K562 (cell line): ENCODE data around the gene DDAH1. TPM values are rescaled to one million over a fixed set of nuclear protein-coding genes. Genes with fewer than 3 reads are reported as not detected.

ENCODE experiments used
- ATAC-seq: fragments of 200-7000 bp; cut with Tn5 transposase; 3 replicates; pipeline ENCODE4 v1.9.1; 2020; ENCODE audit warnings: moderate library complexity
- BruUV-seq: library from RNA; stranded (reverse); fragments of 400-500 nt; replicated peaks from 2 replicates; lab custom pipeline; 2021; lab: Mats Ljungman, UMichigan
- CTCF ChIA-PET: fragments of 300-600 bp; formaldehyde crosslinking; extraction: SDS; loops from one replicate; lab custom pipeline; 2021; ENCODE audit warnings: low intra/inter-chr PET ratio; lab: Yijun Ruan, JAX
- POLR2A ChIA-PET: fragments of 300-600, 350-650 bp; sonication (Branson Sonifier 250); formaldehyde crosslinking; extraction: SDS; loops from one replicate; lab custom pipeline; 2021; ENCODE audit warnings: antibody characterized with exemption, inconsistent platforms; lab: Yijun Ruan, JAX
- DNase-seq, 4 experiments: peaks; one replicate each; pipeline versions ENCODE4 v3.0.0 to v3.0.0-alpha.2; 2011 to 2018; ENCODE audit warnings: low spot score in 3 of 4, mixed read lengths in 3 of 4; ENCODE audit errors: extremely low read depth in 1 of 4
- FAIRE-seq: peaks from 2 replicates; lab custom pipeline; 2011; peaks lifted over from hg19 to GRCh38; lab: Jason Lieb, UNC
- H2AFZ ChIP-seq: 2 replicates; pipeline ENCODE4 v1.6.0; 2011; ENCODE audit warnings: low read depth, low read length, control low read depth, inconsistent platforms
- H3K27ac ChIP-seq: fragments of 200-600 bp; 3 replicates; pipeline ENCODE4 v1.8.0; 2011; ENCODE audit warnings: low read depth, mild to moderate bottlenecking, control low read depth, inconsistent platforms, low read length, moderate library complexity, mixed read lengths; ENCODE audit errors: extremely low read depth
- H3K27me3 ChIP-seq, 2 experiments: fragments of 300-600 bp in 1 of 2; 2 replicates in 1 of 2; 3 replicates in 1 of 2; pipeline versions ENCODE4 v1.6.0 to v1.8.0; 2011; ENCODE audit warnings: inconsistent platforms in 2 of 2, low read length in 2 of 2, mild to moderate bottlenecking in 1 of 2, mixed read lengths in 1 of 2, moderate library complexity in 1 of 2; ENCODE audit not compliant: control insufficient read depth in 2 of 2, insufficient read depth in 2 of 2
- H3K36me3 ChIP-seq: fragments of 300-600 bp; 3 replicates; pipeline ENCODE4 v1.8.0; 2011; ENCODE audit warnings: mild to moderate bottlenecking, low read length, inconsistent platforms; ENCODE audit not compliant: control insufficient read depth, insufficient read depth
- H3K4me1 ChIP-seq, 2 experiments: fragments of 200-600 bp in 1 of 2; replicated peaks in 1 of 2; 2 replicates in 1 of 2; 3 replicates in 1 of 2; pipeline versions ENCODE4 v1.5.1 to v1.8.0; 2011; ENCODE audit warnings: inconsistent platforms in 2 of 2, low read length in 2 of 2, mild to moderate bottlenecking in 1 of 2, mixed read lengths in 1 of 2, moderate library complexity in 1 of 2; ENCODE audit not compliant: control insufficient read depth in 2 of 2, insufficient read depth in 2 of 2
- H3K4me2 ChIP-seq: 2 replicates; pipeline ENCODE4 v1.6.1; 2011; ENCODE audit warnings: low read length, control low read depth, inconsistent platforms, mixed read lengths; ENCODE audit not compliant: insufficient read depth
- H3K4me3 ChIP-seq: fragments of 200-600 bp; sonication (generic), shearing (Covaris generic); 2 replicates; pipeline ENCODE4 v1.5.1; 2016; ENCODE audit warnings: control low read depth, inconsistent platforms
- H3K79me2 ChIP-seq: fragments of 200-600 bp; 3 replicates; pipeline ENCODE4 v1.8.0; 2011; ENCODE audit warnings: low read length, inconsistent platforms; ENCODE audit not compliant: control insufficient read depth, insufficient read depth
- H3K9ac ChIP-seq, 2 experiments: 2 replicates each; pipeline versions ENCODE4 v1.6.0 to v1.6.1; 2011; ENCODE audit warnings: low read depth in 2 of 2, low read length in 2 of 2, control low read depth in 1 of 2, inconsistent platforms in 1 of 2, mild to moderate bottlenecking in 1 of 2, mixed read lengths in 1 of 2; ENCODE audit not compliant: insufficient read depth in 1 of 2
- H3K9me1 ChIP-seq: one replicate; pipeline ENCODE4 v1.6.0; 2011; ENCODE audit warnings: inconsistent platforms, mild to moderate bottlenecking, low read length, moderate library complexity; ENCODE audit not compliant: control insufficient read depth, insufficient read depth
- H3K9me3 ChIP-seq: replicated peaks from 2 replicates; pipeline ENCODE4 v1.5.1; 2011; ENCODE audit warnings: low read depth, low read length, inconsistent platforms; ENCODE audit not compliant: control insufficient read depth, insufficient read depth
- H4K20me1 ChIP-seq: replicated peaks from 2 replicates; pipeline ENCODE4 v1.6.1; 2011; ENCODE audit warnings: low read length, inconsistent platforms, mixed read lengths; ENCODE audit not compliant: control insufficient read depth, insufficient read depth
- BHLHE40 ChIP-seq: IDR thresholded peaks from 2 replicates; pipeline ENCODE4 v1.6.1; 2011; ENCODE audit warnings: low read length, improper control_type of control experiment
- DPF2 ChIP-seq: fragments of 450-650 bp; IDR thresholded peaks from 2 replicates; pipeline ENCODE4 v1.6.1; 2016
- ELF4 ChIP-seq: fragments of 450-650 bp; formaldehyde crosslinking; IDR thresholded peaks from 2 replicates; pipeline ENCODE4 v1.4.0; 2022; ENCODE audit warnings: missing genetic modification characterization
- ESRRB ChIP-seq: fragments of 250-450 bp; sonication (Bioruptor Pico); IDR thresholded peaks from 2 replicates; pipeline ENCODE4 v1.5.0; 2020; ENCODE audit warnings: mild to moderate bottlenecking, moderate library complexity, borderline replicate concordance
- HDAC2 ChIP-seq: fragments of 450-650 bp; IDR thresholded peaks from 2 replicates; pipeline ENCODE4 v1.6.1; 2016; ENCODE audit warnings: mild to moderate bottlenecking
- HNRNPLL ChIP-seq: fragments of 200-400 bp; formaldehyde crosslinking; IDR thresholded peaks from 2 replicates; pipeline ENCODE4 v1.6.1; 2017; ENCODE audit warnings: low read length, low read depth, mild to moderate bottlenecking; ENCODE audit not compliant: poor library complexity, severe bottlenecking
- MAFG ChIP-seq: fragments of 450-650 bp; conservative IDR thresholded peaks from 2 replicates; pipeline ENCODE4 v1.6.1; 2016; ENCODE audit warnings: missing genetic modification characterization, missing compliant biosample characterization
- NFRKB ChIP-seq: fragments of 450-650 bp; IDR thresholded peaks from 2 replicates; pipeline ENCODE4 v1.6.1; 2016; ENCODE audit warnings: low read depth
- RBFOX2 ChIP-seq: fragments of 200-400 bp; formaldehyde crosslinking; IDR thresholded peaks from 2 replicates; pipeline ENCODE4 v1.6.1; 2017; ENCODE audit warnings: low read depth, mild to moderate bottlenecking, low read length, moderate library complexity
- RFX7 ChIP-seq: fragments of 250-450 bp; sonication (Bioruptor Pico); IDR thresholded peaks from 2 replicates; pipeline ENCODE4 v1.5.1; 2021; ENCODE audit warnings: mild to moderate bottlenecking
- SIN3B ChIP-seq: fragments of 450-650 bp; IDR thresholded peaks from 2 replicates; pipeline ENCODE4 v1.6.1; 2017; ENCODE audit warnings: low read depth, mild to moderate bottlenecking, moderate library complexity
- TRIM24 ChIP-seq, 2 experiments: fragments of 450-650 bp; IDR thresholded peaks; 2 replicates each; pipeline ENCODE4 v1.6.1; 2016
- WHSC1 ChIP-seq: IDR thresholded peaks from one replicate; pipeline ENCODE4 v1.6.1; 2012; ENCODE audit warnings: low read length, control low read depth, inconsistent platforms
- ZBTB1 ChIP-seq: sonication (generic); formaldehyde crosslinking; IDR thresholded peaks from 2 replicates; pipeline ENCODE4 v1.8.1; 2023; ENCODE audit warnings: missing genetic modification reagents, low read depth, mild to moderate bottlenecking, borderline replicate concordance
- ZKSCAN8 ChIP-seq: fragments of 200-800 bp; sonication (Bioruptor generic); IDR thresholded peaks from 2 replicates; pipeline ENCODE4 v1.6.1; 2016; ENCODE audit warnings: missing genetic modification characterization, missing compliant biosample characterization
- ZNF282 ChIP-seq: sonication (generic); formaldehyde crosslinking; IDR thresholded peaks from 2 replicates; pipeline ENCODE4 v1.8.1; 2023; ENCODE audit warnings: missing genetic modification reagents
- WGBS: fragments of 100-300 bp; shearing (Covaris generic); methylation state at CpG from one replicate; pipeline ENCODE4 v1.1.6; 2016; ENCODE audit warnings: low coverage, mixed read lengths; ENCODE audit not compliant: insufficient coverage; ENCODE audit errors: missing lambda C conversion rate; 5-methylcytosine and 5-hydroxymethylcytosine counted together
- in situ Hi-C: fragments of 300-500 bp; cut with MboI; formaldehyde crosslinking; loops from 4 replicates; pipeline ENCODE4 v1.15.0; 2018; ENCODE audit warnings: inconsistent platforms, mixed read lengths
- intact Hi-C: fragments of 100-400 bp; cut with micrococcal nuclease; formaldehyde crosslinking; loops from 2 replicates; pipeline ENCODE4 v1.14.2; 2022
- polyA plus RNA-seq, 8 experiments: library from polyadenylated mRNA; depleted of rRNA in 4 of 8; stranded (reverse) in 5 of 8; unstranded in 3 of 8; fragments of >200 nt; fragmentation: Nextera tagmentation in 2 of 8; fragmentation: Illumina TruSeq in 1 of 8; extraction: Ambion mirVana in 2 of 8; extraction: Trizol in 1 of 8; gene quantifications; 2 replicates each; pipeline versions ENCODE4 v1.2.1 to v1.2.3, GENCODE V29; 2011 to 2014; ENCODE audit warnings: inconsistent platforms in 1 of 8, missing spikeins in 1 of 8
- total RNA-seq, 7 experiments: library from RNA; depleted of rRNA in 6 of 7; stranded (reverse); fragments of >200 nt in 6 of 7; fragmentation: Illumina TruSeq in 2 of 7; extraction: Trizol in 2 of 7; gene quantifications; 2 replicates each; pipeline versions ENCODE4 v1.2.1 to v1.2.3, GENCODE V29; 2011 to 2021; ENCODE audit warnings: low replicate concordance in 1 of 7
- TF ChIP-seq, protein P1 (sequence below): fragments of 250-450 bp; sonication (Bioruptor Pico); IDR thresholded peaks from 2 replicates; pipeline ENCODE4 v1.5.0; 2021; ENCODE audit warnings: mild to moderate bottlenecking, borderline replicate concordance
- TF ChIP-seq, protein P2 (sequence below), 2 experiments: fragments of 450-650 bp; conservative IDR thresholded peaks; 2 replicates each; pipeline ENCODE4 v1.6.1; 2017; ENCODE audit warnings: mild to moderate bottlenecking in 2 of 2, moderate library complexity in 2 of 2
- TF ChIP-seq, protein P3 (sequence below): fragments of 450-650 bp; IDR thresholded peaks from 2 replicates; pipeline ENCODE4 v1.6.1; 2017; ENCODE audit warnings: mild to moderate bottlenecking, moderate library complexity

The DDAH1 gene
- total and polyA plus RNA-seq, 9 of the 15 experiments (the other 6 are each of a cell fraction or from before 2014, with no cell fraction given), result 0.04 to 0.24 (median 0.10) TPM

DNA sequence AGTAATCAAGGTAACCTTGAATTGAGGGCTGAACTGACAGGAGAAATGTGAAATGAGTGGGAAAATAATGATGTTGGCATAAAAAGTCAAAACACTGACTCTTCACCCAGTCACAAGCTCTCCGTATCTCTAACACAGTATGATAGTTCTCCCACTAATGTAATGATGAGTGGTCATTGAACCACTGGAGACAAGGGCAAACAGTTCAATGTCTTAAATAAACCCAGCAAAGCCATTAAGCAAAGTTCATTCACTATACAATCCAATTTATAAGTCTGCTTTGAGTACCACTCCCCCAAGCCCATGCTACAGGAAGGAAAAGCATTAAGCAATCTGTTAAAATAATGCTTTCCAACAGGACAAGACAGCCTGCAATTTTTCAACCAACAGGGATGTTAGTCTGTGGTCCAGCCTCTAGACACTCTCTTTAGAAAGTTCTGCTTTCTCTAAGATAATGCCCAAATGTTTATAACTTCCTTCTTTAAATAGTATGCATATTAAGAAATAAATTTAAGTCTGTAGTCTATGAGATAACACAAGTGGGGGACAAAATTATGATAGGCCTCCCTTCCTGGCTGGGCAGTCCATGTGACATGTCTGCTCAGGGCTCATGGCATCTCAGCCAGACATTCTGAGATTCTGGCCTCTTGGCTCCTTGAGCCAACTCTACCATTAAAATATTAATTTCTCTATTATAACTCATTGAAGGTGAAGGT is 25.5 kb upstream of the DDAH1 start:
- Histone ChIP-seq H3K4me3 (no peak overlapping the region), H3K36me3 (no peaks in the 10 kb centered on the region), H3K9me1 (no peaks in the 10 kb centered on the region), H4K20me1 (no peaks in the 10 kb centered on the region), H3K9ac (no peak overlapping the region), H3K4me2 (no peak overlapping the region), H3K79me2 (no peaks in the 10 kb centered on the region), H2AFZ (no peak overlapping the region), H3K27me3 (no peaks in the 10 kb centered on the region), H3K4me1 (no peaks in the 10 kb centered on the region), H3K9me3 (no peaks in the 10 kb centered on the region), H3K27ac (no peak overlapping the region)
- intact Hi-C loops (no loop called here), in situ Hi-C loops (no loop called here)
- ATAC-seq (no peak), FAIRE-seq (no peak), DNase-seq (no peak)
- no peak for TF ChIP-seq WHSC1
- TF ChIP-seq, protein P1, sequence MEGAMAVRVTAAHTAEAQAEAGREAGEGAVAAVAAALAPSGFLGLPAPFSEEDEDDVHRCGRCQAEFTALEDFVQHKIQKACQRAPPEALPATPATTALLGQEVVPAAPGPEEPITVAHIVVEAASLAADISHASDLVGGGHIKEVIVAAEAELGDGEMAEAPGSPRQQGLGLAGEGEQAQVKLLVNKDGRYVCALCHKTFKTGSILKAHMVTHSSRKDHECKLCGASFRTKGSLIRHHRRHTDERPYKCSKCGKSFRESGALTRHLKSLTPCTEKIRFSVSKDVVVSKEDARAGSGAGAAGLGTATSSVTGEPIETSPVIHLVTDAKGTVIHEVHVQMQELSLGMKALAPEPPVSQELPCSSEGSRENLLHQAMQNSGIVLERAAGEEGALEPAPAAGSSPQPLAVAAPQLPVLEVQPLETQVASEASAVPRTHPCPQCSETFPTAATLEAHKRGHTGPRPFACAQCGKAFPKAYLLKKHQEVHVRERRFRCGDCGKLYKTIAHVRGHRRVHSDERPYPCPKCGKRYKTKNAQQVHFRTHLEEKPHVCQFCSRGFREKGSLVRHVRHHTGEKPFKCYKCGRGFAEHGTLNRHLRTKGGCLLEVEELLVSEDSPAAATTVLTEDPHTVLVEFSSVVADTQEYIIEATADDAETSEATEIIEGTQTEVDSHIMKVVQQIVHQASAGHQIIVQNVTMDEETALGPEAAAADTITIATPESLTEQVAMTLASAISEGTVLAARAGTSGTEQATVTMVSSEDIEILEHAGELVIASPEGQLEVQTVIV (CRISPR knock-in tag), result no peak
- TF ChIP-seq, protein P2, sequence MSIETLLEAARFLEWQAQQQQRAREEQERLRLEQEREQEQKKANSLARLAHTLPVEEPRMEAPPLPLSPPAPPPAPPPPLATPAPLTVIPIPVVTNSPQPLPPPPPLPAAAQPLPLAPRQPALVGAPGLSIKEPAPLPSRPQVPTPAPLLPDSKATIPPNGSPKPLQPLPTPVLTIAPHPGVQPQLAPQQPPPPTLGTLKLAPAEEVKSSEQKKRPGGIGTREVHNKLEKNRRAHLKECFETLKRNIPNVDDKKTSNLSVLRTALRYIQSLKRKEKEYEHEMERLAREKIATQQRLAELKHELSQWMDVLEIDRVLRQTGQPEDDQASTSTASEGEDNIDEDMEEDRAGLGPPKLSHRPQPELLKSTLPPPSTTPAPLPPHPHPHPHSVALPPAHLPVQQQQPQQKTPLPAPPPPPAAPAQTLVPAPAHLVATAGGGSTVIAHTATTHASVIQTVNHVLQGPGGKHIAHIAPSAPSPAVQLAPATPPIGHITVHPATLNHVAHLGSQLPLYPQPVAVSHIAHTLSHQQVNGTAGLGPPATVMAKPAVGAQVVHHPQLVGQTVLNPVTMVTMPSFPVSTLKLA (conservative IDR thresholded peaks at IDR 0.05), result no peak
- TF ChIP-seq DPF2, result no peak
- TF ChIP-seq ESRRB, result no peak
- TF ChIP-seq HDAC2, result no peak
- no peak for TF ChIP-seq MAFG (tag)
- TF ChIP-seq NFRKB, result no peak
- no peak for TF ChIP-seq SIN3B
- no peak for TF ChIP-seq RFX7
- TF ChIP-seq, protein P3, sequence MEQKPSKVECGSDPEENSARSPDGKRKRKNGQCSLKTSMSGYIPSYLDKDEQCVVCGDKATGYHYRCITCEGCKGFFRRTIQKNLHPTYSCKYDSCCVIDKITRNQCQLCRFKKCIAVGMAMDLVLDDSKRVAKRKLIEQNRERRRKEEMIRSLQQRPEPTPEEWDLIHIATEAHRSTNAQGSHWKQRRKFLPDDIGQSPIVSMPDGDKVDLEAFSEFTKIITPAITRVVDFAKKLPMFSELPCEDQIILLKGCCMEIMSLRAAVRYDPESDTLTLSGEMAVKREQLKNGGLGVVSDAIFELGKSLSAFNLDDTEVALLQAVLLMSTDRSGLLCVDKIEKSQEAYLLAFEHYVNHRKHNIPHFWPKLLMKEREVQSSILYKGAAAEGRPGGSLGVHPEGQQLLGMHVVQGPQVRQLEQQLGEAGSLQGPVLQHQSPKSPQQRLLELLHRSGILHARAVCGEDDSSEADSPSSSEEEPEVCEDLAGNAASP, result no peak
- TF ChIP-seq HNRNPLL, result no peak
- TF ChIP-seq TRIM24 (IDR thresholded peaks at IDR 0.05), result no peak
- no peak for TF ChIP-seq ELF4 (CRISPR knock-in tag)
- TF ChIP-seq ZBTB1, result no peak
- no peak for TF ChIP-seq ZNF282 (CRISPR knock-in tag)
- TF ChIP-seq ZKSCAN8 (CRISPR knock-in tag), result no peak
- TF ChIP-seq RBFOX2, result no peak
- no peak for TF ChIP-seq BHLHE40
- no TSS peak for BruUV-seq
- CTCF ChIA-PET, result no interaction called here
- WGBS, result 0% methylated on average over 1 of the region's 1 CpG
- POLR2A ChIA-PET, result no interaction called here
